HK-2 (cell line): ENCODE results near the gene GSX1.

Experiments used
- DNase-seq: peaks from one replicate; pipeline ENCODE4 v3.0.0-alpha.2; 2018; ENCODE audit not compliant: unreplicated experiment

Gene GSX1

DNA sequence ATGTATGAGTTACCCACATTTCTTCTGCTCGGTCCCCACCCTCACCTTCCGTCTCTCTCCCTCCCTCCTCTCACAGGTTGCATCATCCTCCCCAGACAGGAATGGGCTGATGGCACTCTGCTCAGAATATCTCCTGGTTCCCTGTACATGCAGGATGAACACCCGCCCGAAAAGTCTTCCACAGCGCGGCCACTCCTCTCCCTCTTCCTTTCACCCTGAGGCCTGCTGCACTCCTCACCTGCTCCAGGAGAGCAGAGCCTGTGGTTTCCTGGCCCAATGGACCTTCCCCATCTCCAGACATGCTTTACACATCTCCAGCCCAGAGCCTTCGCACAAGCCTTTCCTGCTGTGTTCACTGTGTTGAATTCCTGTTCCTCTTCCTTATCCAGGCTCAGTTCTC is 40.9 kb downstream of the GSX1 start:
- DNase-seq: no peak

DNA sequence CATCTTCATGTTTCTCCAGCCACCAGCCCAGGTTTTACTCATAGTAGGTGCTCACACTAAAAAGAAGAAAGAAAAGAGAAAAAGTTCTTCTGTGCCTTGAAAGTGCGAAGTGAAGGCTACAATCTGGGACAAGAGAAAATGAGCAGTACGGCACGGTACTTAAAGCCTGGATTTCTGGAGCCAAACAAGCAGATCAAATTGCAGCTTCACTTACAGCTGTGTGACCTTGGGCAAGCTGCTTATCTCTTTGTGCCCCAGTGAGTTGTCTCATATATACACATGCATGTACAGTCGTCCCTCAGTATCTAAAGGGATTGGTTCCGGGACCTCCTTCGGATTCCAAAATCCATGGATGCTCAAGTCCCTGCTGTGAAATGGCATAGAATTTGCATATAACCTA is 41.8 kb downstream of the GSX1 start:
- no peak for DNase-seq

DNA sequence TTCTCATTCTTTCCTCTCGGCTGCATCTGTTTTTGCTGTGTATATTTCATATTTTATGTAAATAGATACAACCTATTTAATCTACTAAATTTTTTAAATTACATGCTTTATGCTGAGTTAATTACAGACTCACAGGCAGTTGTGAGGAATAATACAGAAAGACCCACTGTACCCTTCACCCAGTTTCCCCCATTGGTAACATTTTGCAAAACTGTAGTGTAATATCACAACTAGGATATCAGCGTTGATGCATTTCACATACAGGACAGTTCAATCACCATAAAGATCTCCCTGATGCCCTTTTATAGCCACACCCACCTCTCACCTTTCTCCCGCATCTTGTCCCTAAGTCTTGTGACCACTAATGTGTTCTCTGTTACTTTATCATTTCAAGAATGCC is 43.5 kb downstream of the GSX1 start:
- DNase-seq: no peak

DNA sequence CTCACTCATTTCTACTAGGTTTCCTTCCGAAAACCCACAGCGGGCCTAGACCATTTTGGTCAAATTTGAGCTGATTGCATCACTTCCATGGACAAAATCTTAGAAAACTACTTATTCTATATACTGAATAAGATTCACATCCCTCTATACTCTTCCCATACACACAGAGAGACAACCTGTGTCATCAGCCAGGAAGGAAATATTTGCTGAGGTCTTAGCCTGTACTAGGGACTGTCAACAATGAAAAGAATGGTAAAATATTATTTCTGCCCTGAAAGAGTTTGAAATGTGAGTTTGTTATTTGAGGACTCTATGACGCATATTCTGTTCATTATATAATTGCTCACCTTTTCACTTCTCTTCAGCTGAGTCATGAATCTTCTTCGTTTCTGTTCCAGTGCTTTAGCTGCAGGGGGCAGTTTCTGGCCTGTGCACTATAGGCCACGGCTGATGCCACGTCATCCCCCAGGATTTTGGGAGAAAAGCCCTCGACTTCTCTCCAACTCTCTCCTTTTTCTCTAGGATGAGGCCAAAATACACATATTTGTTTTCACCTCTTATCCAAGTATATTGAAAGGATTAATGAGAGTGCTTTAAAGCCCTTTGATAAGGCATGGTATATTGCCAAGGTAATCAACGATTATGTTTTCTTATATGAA is 47.7 kb downstream of the GSX1 start:
- no peak for DNase-seq

DNA sequence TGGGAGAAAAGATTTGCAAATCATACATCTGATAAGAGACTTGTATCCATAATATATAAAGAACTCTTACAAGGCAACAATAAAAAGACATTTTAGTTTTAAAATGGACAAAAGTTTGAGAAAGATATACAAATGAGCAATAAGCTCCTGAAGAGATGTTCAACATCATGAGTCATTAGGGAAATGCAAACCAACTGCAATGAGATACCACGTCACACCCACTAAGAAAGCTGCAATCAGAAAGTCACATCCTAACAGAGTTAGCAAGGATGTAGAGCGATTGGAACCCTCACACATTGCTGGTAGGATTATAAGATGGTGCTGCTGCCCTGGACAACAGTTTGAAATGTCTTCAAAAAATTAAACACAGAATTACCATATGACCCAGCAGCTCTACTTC is 50.3 kb downstream of the GSX1 start:
- DNase-seq: no peak
